Transverse colon (tissue), 4 donors: ENCODE measurements around the gene SERP2. TPM values are rescaled to one million over a fixed set of nuclear protein-coding genes. Genes with fewer than 3 reads are reported as not detected.

Experiments used
- DNase-seq: peaks from one replicate; pipeline ENCODE4 v3.0.0-alpha.2; 2019
- H3K27ac ChIP-seq, 4 donors: fragments of 200-600 bp; sonication (generic); 2 replicates each; pipeline ENCODE4 v1.5.1; 2016 to 2018; ENCODE audit warnings: inconsistent platforms in 4 of 4
- H3K27me3 ChIP-seq: fragments of 200-600 bp; sonication (generic); 2 replicates; pipeline ENCODE4 v1.5.1; 2017; ENCODE audit warnings: inconsistent platforms
- H3K36me3 ChIP-seq, 4 donors: fragments of 200-600 bp; sonication (generic); 2 replicates each; pipeline ENCODE4 v1.5.1; 2017 to 2019; ENCODE audit warnings: inconsistent platforms in 4 of 4
- H3K4me1 ChIP-seq, 4 donors: fragments of 200-600 bp; sonication (generic); 2 replicates each; pipeline ENCODE4 v1.5.1; 2017 to 2020; ENCODE audit warnings: inconsistent platforms in 4 of 4
- H3K4me3 ChIP-seq, 4 donors: fragments of 200-600 bp; sonication (generic); 1 replicate in 1 of 4; 2 replicates in 3 of 4; pipeline versions ENCODE4 v1.5.1 to v1.6.1; 2017 to 2019; ENCODE audit warnings: inconsistent platforms in 4 of 4
- H3K9me3 ChIP-seq, 2 donors: fragments of 200-600 bp; sonication (generic); 2 replicates each; pipeline ENCODE4 v1.5.1; 2017 to 2019; ENCODE audit warnings: inconsistent platforms in 2 of 2
- EP300 ChIP-seq: sonication (generic); formaldehyde crosslinking; IDR thresholded peaks from one replicate; pipeline ENCODE4 v1.6.1; 2017; ENCODE audit warnings: antibody characterized with exemption, low read depth
- POLR2A ChIP-seq: fragments of 450-650 bp; IDR thresholded peaks from one replicate; pipeline ENCODE4 v1.6.1; 2016; ENCODE audit warnings: antibody characterized with exemption, mild to moderate bottlenecking, moderate library complexity
- POLR2AphosphoS5 ChIP-seq, 3 donors: sonication (generic); formaldehyde crosslinking; IDR thresholded peaks; one replicate each; pipeline ENCODE4 v1.6.1; 2016; ENCODE audit warnings: antibody characterized with exemption in 3 of 3
- WGBS, 2 donors: methylation state at CpG; one replicate each; pipeline ENCODE4 v1.1.5; 2018; ENCODE audit warnings: low coverage in 1 of 2; 5-methylcytosine and 5-hydroxymethylcytosine counted together
- in situ Hi-C, 4 donors: fragments of 200-750 bp; cut with MboI; loops; one replicate each; pipeline versions ENCODE4 v1.15.0 to v1.15.1; 2017; ENCODE audit warnings: low sequenced_read_pairs in 3 of 4, low pct_ligation_motif_present in 1 of 4, low pct_unique_long_range_greater_than_20kb in 1 of 4
- intact Hi-C: fragments of 100-400 bp; cut with DNase I; formaldehyde crosslinking; loops from one replicate; pipeline ENCODE4 v1.15.1; 2023; ENCODE audit warnings: low total_unique reads
- total RNA-seq, 4 donors: library from RNA; depleted of rRNA; stranded (reverse); fragments of >200 nt; gene quantifications; one replicate each; pipeline ENCODE4 v1.1.0, GENCODE V29; 2016
- TF ChIP-seq, protein P1 (sequence below), 5 experiments: fragments of 200-600 bp in 3 of 5; fragments of 450-650 bp in 2 of 5; sonication (generic) in 3 of 5; IDR thresholded peaks; 1 replicate in 2 of 5; 2 replicates in 3 of 5; pipeline ENCODE4 v1.5.1; 2016 to 2017; ENCODE audit warnings: antibody characterized with exemption in 5 of 5, inconsistent platforms in 3 of 5, mild to moderate bottlenecking in 2 of 5, moderate library complexity in 1 of 5

SERP2 gene
- total RNA-seq, 4 donors from 2014 or later: 1.8 to 2.4 TPM; not detected in 2

GRCh38 chr13:44386913-44387556 is 13.4 kb downstream of the SERP2 start:
- no peaks in the 10 kb centered on the region for H3K36me3 ChIP-seq
- DNase-seq: no peak
- no peaks in the 10 kb centered on the region for H3K27me3 ChIP-seq
- in situ Hi-C loops (no loop called here), intact Hi-C loops (no loop called here)
- TF ChIP-seq EP300: no peak
- no peak for TF ChIP-seq POLR2AphosphoS5 (IDR thresholded peaks at IDR 0.05)
- TF ChIP-seq POLR2A: no peak
- TF ChIP-seq, protein P1, sequence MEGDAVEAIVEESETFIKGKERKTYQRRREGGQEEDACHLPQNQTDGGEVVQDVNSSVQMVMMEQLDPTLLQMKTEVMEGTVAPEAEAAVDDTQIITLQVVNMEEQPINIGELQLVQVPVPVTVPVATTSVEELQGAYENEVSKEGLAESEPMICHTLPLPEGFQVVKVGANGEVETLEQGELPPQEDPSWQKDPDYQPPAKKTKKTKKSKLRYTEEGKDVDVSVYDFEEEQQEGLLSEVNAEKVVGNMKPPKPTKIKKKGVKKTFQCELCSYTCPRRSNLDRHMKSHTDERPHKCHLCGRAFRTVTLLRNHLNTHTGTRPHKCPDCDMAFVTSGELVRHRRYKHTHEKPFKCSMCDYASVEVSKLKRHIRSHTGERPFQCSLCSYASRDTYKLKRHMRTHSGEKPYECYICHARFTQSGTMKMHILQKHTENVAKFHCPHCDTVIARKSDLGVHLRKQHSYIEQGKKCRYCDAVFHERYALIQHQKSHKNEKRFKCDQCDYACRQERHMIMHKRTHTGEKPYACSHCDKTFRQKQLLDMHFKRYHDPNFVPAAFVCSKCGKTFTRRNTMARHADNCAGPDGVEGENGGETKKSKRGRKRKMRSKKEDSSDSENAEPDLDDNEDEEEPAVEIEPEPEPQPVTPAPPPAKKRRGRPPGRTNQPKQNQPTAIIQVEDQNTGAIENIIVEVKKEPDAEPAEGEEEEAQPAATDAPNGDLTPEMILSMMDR (IDR thresholded peaks at IDR 0.05): no peak
- 80 to 88% methylated on average over 4 to 7 of the region's 7 CpGs for WGBS, 2 donors
- H3K4me1 ChIP-seq: peaks cover 0 to 21% (median 7%) of the 10 kb centered on the region in 4 donors
- H3K9me3 ChIP-seq: no peaks in the 10 kb centered on the region
- no peak overlapping the region for H3K4me3 ChIP-seq
- no peak overlapping the region for H3K27ac ChIP-seq

DNA sequence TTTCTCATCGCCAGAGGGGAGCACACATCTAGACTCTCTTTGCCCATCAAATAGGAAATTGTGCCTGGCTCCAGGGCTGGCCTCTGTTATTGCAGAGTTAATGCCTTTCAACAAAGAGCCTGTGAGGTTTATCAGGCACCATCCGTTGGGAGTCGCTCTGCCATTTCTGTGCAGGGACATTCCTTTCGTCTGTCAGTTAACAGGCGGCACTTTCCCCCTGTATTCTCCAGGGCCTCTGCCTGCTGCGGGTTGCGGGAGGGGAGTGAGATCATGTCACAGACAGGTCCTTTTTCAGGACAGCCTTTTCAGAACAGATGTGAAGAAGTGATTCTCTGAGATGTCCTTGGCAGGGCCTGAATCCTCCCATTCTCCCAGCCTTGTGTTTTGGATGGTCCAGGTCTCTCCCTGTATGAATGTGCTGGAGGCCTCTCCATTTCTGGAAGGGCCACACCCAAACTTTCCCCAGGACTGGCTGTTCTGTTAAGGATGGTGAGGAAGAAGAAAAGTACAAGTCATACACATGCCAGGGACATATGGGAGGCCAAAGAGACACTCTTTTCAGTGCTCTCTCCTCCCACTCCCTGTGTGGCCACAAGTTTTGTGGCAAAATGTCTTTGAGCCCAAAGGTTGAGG is 14.9 kb downstream of the SERP2 start:
- Histone ChIP-seq H3K27me3 (no peaks in the 10 kb centered on the region), H3K4me3 (no peak overlapping the region), H3K36me3 (no peaks in the 10 kb centered on the region), H3K4me1 (peaks cover 0 to 16% (median 4%) of the 10 kb centered on the region in 4 donors), H3K9me3 (no peaks in the 10 kb centered on the region), H3K27ac (no peak overlapping the region)
- intact Hi-C loops (no loop called here), in situ Hi-C loops (no loop called here)
- TF ChIP-seq, protein P1 (IDR thresholded peaks at IDR 0.05): no peak
- no peak for TF ChIP-seq EP300
- no peak for TF ChIP-seq POLR2AphosphoS5 (IDR thresholded peaks at IDR 0.05)
- no peak for TF ChIP-seq POLR2A
- no peak for DNase-seq
- WGBS, 2 donors: 88% methylated on average over 1 to 7 of the region's 7 CpGs

- H3K36me3 ChIP-seq: no peaks in the 10 kb centered on the region
- no peak for DNase-seq
- in situ Hi-C loops (no loop called here), intact Hi-C loops (no loop called here)
- TF ChIP-seq POLR2AphosphoS5 (IDR thresholded peaks at IDR 0.05) (no peak), POLR2A (no peak), EP300 (no peak)
- TF ChIP-seq, protein P1 (IDR thresholded peaks at IDR 0.05): no peak
- no peak overlapping the region for H3K4me3 ChIP-seq
- H3K9me3 ChIP-seq: no peaks in the 10 kb centered on the region
- H3K27ac ChIP-seq: no peak overlapping the region
- peaks cover 0 to 17% (median 4%) of the 10 kb centered on the region in 4 donors for H3K4me1 ChIP-seq
- H3K27me3 ChIP-seq: no peaks in the 10 kb centered on the region
- WGBS, 2 donors: 65 to 80% methylated on average over 3 to 4 of the region's 4 CpGs
These were observed 15.5 kb downstream of the SERP2 start for GRCh38 chr13:44389060-44389666.

GRCh38 chr13:44389876-44390275 is 16.3 kb downstream of the SERP2 start:
- intact Hi-C loops (no loop called here), in situ Hi-C loops (no loop called here)
- Histone ChIP-seq H3K27ac (no peak overlapping the region), H3K27me3 (no peaks in the 10 kb centered on the region), H3K4me3 (no peak overlapping the region), H3K9me3 (no peaks in the 10 kb centered on the region), H3K4me1 (peaks cover 0 to 17% (median 4%) of the 10 kb centered on the region in 4 donors), H3K36me3 (no peaks in the 10 kb centered on the region)
- 77 to 81% methylated on average over 1 of the region's 1 CpG for whole genome bisulfite sequencing, 2 donors
- TF ChIP-seq POLR2A (no peak), POLR2AphosphoS5 (IDR thresholded peaks at IDR 0.05) (no peak), EP300 (no peak)
- TF ChIP-seq, protein P1 (IDR thresholded peaks at IDR 0.05): no peak
- no peak for DNase-seq
